Small intestine (tissue), 16 donors: ENCODE data around the gene PRKCD. TPM values are rescaled to one million over a fixed set of nuclear protein-coding genes. Genes with fewer than 3 reads are reported as not detected.

ENCODE experiments used
- DNase-seq, 2 donors: peaks; one replicate each; pipeline versions ENCODE4 v3.0.0 to v3.0.0-alpha.2; 2013
- FAIRE-seq: peaks from 2 replicates; lab custom pipeline; 2012; peaks lifted over from hg19 to GRCh38; lab: Jason Lieb, UNC
- H3K27ac ChIP-seq, 3 donors: one replicate each; pipeline ENCODE4 v1.5.1; 2013; ENCODE audit warnings: low read length in 2 of 3, mild to moderate bottlenecking in 2 of 3, control low read depth in 1 of 3, inconsistent platforms in 1 of 3, low read depth in 1 of 3, moderate library complexity in 1 of 3
- H3K27me3 ChIP-seq, 3 donors: one replicate each; pipeline ENCODE4 v1.6.1; 2013; ENCODE audit warnings: low read length in 3 of 3, inconsistent platforms in 1 of 3; ENCODE audit not compliant: control insufficient read depth in 3 of 3, insufficient read depth in 3 of 3
- H3K36me3 ChIP-seq, 3 donors: one replicate each; pipeline ENCODE4 v1.6.1; 2013; ENCODE audit warnings: low read length in 3 of 3, inconsistent platforms in 1 of 3, low read depth in 1 of 3, mild to moderate bottlenecking in 1 of 3, moderate library complexity in 1 of 3; ENCODE audit not compliant: control insufficient read depth in 3 of 3, insufficient read depth in 2 of 3
- H3K4me1 ChIP-seq, 3 donors: one replicate each; pipeline ENCODE4 v1.6.1; 2013; ENCODE audit warnings: low read length in 2 of 3, inconsistent platforms in 1 of 3, low read depth in 1 of 3, mild to moderate bottlenecking in 1 of 3, moderate library complexity in 1 of 3; ENCODE audit not compliant: control insufficient read depth in 3 of 3, insufficient read depth in 2 of 3
- H3K4me3 ChIP-seq, 3 donors: one replicate each; pipeline ENCODE4 v1.5.1; 2013; ENCODE audit warnings: low read length in 3 of 3, control low read depth in 1 of 3, inconsistent platforms in 1 of 3, low read depth in 1 of 3, mild to moderate bottlenecking in 1 of 3, moderate library complexity in 1 of 3
- H3K9me3 ChIP-seq, 2 donors: one replicate each; pipeline ENCODE4 v1.6.1; 2013; ENCODE audit warnings: low read depth in 1 of 2, low read length in 1 of 2; ENCODE audit not compliant: control insufficient read depth in 2 of 2, insufficient read depth in 1 of 2
- WGBS, 3 donors: extraction: QIAGEN DNeasy Blood & Tissue Kit; methylation state at CpG; one replicate each; pipeline ENCODE4 v1.1.7; 2013; 5-methylcytosine and 5-hydroxymethylcytosine counted together
- long read RNA-seq, 10 donors: transcript quantifications; one replicate each; lab custom pipeline, GENCODE V29; 2026
- polyA plus RNA-seq, 4 donors: library from polyadenylated mRNA; stranded (reverse) in 3 of 4; unstranded in 1 of 4; fragments of 200-250 nt in 3 of 4; fragments of 120-200 nt in 1 of 4; gene quantifications; one replicate each; pipeline versions ENCODE4 v1.2.1 to v1.2.3, GENCODE V29; 2013
- donor health status: healthy with polysubstance abuse.
- donor health status: control.
- donor health status: control.
- donor health status: Bipolar disorder and iron deficiency.
- donor health status: healthy.

The PRKCD gene
- polyA plus RNA-seq = 100 to 1,000 TPM in 1 of 4 donors, 10 to 100 TPM in 3; 28.9 to 150 (median 67.2) TPM
- long read RNA-seq, donor 1 = 0 reads
- long read RNA-seq, donor 2, partial matches to known transcripts = 0 of 2 reads
- long read RNA-seq, donor 2, other reads (novel, unspliced or antisense) = 0 of 2 reads
- long read RNA-seq, donor 3, partial matches to known transcripts = 6 of 7 reads
- long read RNA-seq, donor 3, other reads (novel, unspliced or antisense) = 0 of 7 reads
- long read RNA-seq, donor 4 = 0 reads
- long read RNA-seq, donor 5, partial matches to known transcripts = 5 of 5 reads
- long read RNA-seq, donor 5, other reads (novel, unspliced or antisense) = 0 of 5 reads
- long read RNA-seq, donor 6, partial matches to known transcripts = 7 of 7 reads
- long read RNA-seq, donor 6, other reads (novel, unspliced or antisense) = 0 of 7 reads
- long read RNA-seq, donor 7 = 0 reads
- long read RNA-seq, donor 8 = 0 reads
- long read RNA-seq, donor 9, partial matches to known transcripts = 0 of 1 reads
- long read RNA-seq, donor 9, other reads (novel, unspliced or antisense) = 0 of 1 reads
- long read RNA-seq, donor 10, partial matches to known transcripts = 8 of 12 reads
- long read RNA-seq, donor 10, other reads (novel, unspliced or antisense) = 0 of 12 reads

GRCh38 chr3:53160660-53161449 is at the start of gene PRKCD:
Gene PRKCD, plus strand, starts transcription at chr3:53161209. Its CDS starts 17,214 bp downstream, at chr3:53178423.
- WGBS, 3 donors = 0 to 1% (median 0%) methylated on average over 48 to 88 of the region's 88 CpGs
- FAIRE-seq (no peak), DNase-seq (peak; percentile 87 to 90)
- Histone ChIP-seq H3K27ac (peak within 1 kb of the TSS; percentile 92 to 99 (median 97)), H3K4me3 (peak within 1 kb of the TSS; percentile 84 to 99 (median 91)), H3K27me3 (peaks cover 0 to 2% (median 0%) of the 10 kb centered on the region in 3 donors), H3K4me1 (peaks cover 3 to 73% (median 7%) of the 10 kb centered on the region in 3 donors), H3K36me3 (peaks cover 0 to 23% (median 0%) of the 10 kb centered on the region in 3 donors), H3K9me3 (no peaks in the 10 kb centered on the region)

GRCh38 chr3:53111822-53112221 is 49.2 kb upstream of the PRKCD start:
- Histone ChIP-seq H3K27me3 (no peaks in the 10 kb centered on the region), H3K4me3 (no peak overlapping the region), H3K9me3 (no peaks in the 10 kb centered on the region), H3K27ac (peak overlapping the region in 1 of 3 donors; percentile 38), H3K36me3 (peaks cover 2 to 70% (median 8%) of the 10 kb centered on the region in 3 donors), H3K4me1 (peaks cover 0 to 4% (median 0%) of the 10 kb centered on the region in 3 donors)
- WGBS, 3 donors = 68 to 89% (median 86%) methylated on average over 3 of the region's 3 CpGs
- DNase-seq = no peak
- no peak for FAIRE-seq

- Histone ChIP-seq H3K4me3 (no peak overlapping the region), H3K27me3 (no peaks in the 10 kb centered on the region), H3K9me3 (no peaks in the 10 kb centered on the region), H3K27ac (peak overlapping the region in 1 of 3 donors; percentile 10), H3K4me1 (peaks cover 0 to 4% (median 0%) of the 10 kb centered on the region in 3 donors), H3K36me3 (peaks cover 2 to 71% (median 12%) of the 10 kb centered on the region in 3 donors)
- DNase-seq = no peak
- WGBS, 3 donors = 86 to 94% (median 89%) methylated on average over 1 of the region's 1 CpG
- FAIRE-seq = no peak
These were observed 47.6 kb upstream of the PRKCD start for GRCh38 chr3:53113293-53114010.

- Histone ChIP-seq H3K27ac (peak overlapping the region in 1 of 3 donors; percentile 10), H3K4me3 (no peak overlapping the region), H3K9me3 (no peaks in the 10 kb centered on the region), H3K36me3 (peaks cover 2 to 71% (median 12%) of the 10 kb centered on the region in 3 donors), H3K4me1 (peaks cover 0 to 4% (median 0%) of the 10 kb centered on the region in 3 donors), H3K27me3 (no peaks in the 10 kb centered on the region)
- DNase-seq (peak; percentile 82 to 87), FAIRE-seq (no peak)
- 8 to 12% (median 11%) methylated on average over 5 of the region's 5 CpGs for WGBS, 3 donors
These were observed 47.0 kb upstream of the PRKCD start for GRCh38 chr3:53114011-53114400.

- Histone ChIP-seq H3K27me3 (no peaks in the 10 kb centered on the region), H3K4me3 (no peak overlapping the region), H3K36me3 (peaks cover 2 to 72% (median 15%) of the 10 kb centered on the region in 3 donors), H3K9me3 (no peaks in the 10 kb centered on the region), H3K4me1 (peaks cover 0 to 4% (median 0%) of the 10 kb centered on the region in 3 donors), H3K27ac (no peak overlapping the region)
- DNase-seq = no peak
- FAIRE-seq = no peak
- 90 to 92% (median 91%) methylated on average over 5 of the region's 5 CpGs for WGBS, 3 donors
These were observed 46.5 kb upstream of the PRKCD start for GRCh38 chr3:53114412-53115074.

- WGBS, 3 donors = 95 to 100% (median 96%) methylated on average over 1 of the region's 1 CpG
- Histone ChIP-seq H3K27me3 (no peaks in the 10 kb centered on the region), H3K4me1 (peaks cover 0 to 4% (median 0%) of the 10 kb centered on the region in 3 donors), H3K36me3 (peaks cover 7 to 70% (median 15%) of the 10 kb centered on the region in 3 donors), H3K27ac (no peak overlapping the region), H3K4me3 (no peak overlapping the region), H3K9me3 (no peaks in the 10 kb centered on the region)
- DNase-seq = no peak
- no peak for FAIRE-seq
These were observed 44.1 kb upstream of the PRKCD start for GRCh38 chr3:53116956-53117355.

- FAIRE-seq (no peak), DNase-seq (no peak)
- 21 to 64% (median 44%) methylated on average over 5 of the region's 5 CpGs for WGBS, 3 donors
- no peaks in the 10 kb centered on the region for H3K9me3 ChIP-seq
- no peak overlapping the region for H3K4me3 ChIP-seq
- no peaks in the 10 kb centered on the region for H3K4me1 ChIP-seq
- peaks cover 21 to 66% (median 22%) of the 10 kb centered on the region in 3 donors for H3K36me3 ChIP-seq
- H3K27ac ChIP-seq = no peak overlapping the region
- H3K27me3 ChIP-seq = no peaks in the 10 kb centered on the region
These were observed 40.7 kb upstream of the PRKCD start for GRCh38 chr3:53120336-53120735.
